ENCODE results near the gene CTNNBIP1.

Gene CTNNBIP1

DNA sequence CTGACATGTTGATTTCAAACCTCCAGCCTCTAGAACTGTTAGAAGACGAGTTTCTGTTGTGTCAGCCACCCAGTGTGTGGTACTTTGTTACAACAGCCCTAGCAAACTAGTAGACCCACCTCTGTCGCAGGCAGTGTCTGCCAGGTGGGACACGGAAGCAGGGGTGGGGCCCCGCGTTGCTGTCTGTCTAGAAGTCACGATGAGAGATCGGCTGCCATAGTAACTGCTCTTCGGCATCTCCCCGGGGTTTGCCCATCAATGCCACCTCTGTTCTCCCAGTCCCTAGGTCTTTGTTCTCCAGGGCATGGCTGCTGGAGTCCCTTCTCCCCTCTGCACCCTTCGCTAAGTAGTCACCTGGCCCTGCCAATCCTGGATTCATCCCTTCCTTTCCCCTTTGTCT lies 71.1 kb downstream of the CTNNBIP1 start:
- TF ChIP-seq, protein P1, sequence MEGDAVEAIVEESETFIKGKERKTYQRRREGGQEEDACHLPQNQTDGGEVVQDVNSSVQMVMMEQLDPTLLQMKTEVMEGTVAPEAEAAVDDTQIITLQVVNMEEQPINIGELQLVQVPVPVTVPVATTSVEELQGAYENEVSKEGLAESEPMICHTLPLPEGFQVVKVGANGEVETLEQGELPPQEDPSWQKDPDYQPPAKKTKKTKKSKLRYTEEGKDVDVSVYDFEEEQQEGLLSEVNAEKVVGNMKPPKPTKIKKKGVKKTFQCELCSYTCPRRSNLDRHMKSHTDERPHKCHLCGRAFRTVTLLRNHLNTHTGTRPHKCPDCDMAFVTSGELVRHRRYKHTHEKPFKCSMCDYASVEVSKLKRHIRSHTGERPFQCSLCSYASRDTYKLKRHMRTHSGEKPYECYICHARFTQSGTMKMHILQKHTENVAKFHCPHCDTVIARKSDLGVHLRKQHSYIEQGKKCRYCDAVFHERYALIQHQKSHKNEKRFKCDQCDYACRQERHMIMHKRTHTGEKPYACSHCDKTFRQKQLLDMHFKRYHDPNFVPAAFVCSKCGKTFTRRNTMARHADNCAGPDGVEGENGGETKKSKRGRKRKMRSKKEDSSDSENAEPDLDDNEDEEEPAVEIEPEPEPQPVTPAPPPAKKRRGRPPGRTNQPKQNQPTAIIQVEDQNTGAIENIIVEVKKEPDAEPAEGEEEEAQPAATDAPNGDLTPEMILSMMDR (IDR thresholded peaks at IDR 0.05; ENCODE audit: low read depth, low read length, missing control alignments) = no peak
- no peak for DNase-seq
- Histone ChIP-seq H3K4me3 (ENCODE audit: low read depth, low read length) (no peak overlapping the region), H3K36me3 (replicated peaks) (no peaks in the 10 kb centered on the region), H3K27ac (no peak overlapping the region), H3K27me3 (replicated peaks) (no peaks in the 10 kb centered on the region)
- in situ Hi-C loops (cut with HindIII; ENCODE audit: low pct_ligation_motif_present, low sequenced_read_pairs) = no loop called here

DNA sequence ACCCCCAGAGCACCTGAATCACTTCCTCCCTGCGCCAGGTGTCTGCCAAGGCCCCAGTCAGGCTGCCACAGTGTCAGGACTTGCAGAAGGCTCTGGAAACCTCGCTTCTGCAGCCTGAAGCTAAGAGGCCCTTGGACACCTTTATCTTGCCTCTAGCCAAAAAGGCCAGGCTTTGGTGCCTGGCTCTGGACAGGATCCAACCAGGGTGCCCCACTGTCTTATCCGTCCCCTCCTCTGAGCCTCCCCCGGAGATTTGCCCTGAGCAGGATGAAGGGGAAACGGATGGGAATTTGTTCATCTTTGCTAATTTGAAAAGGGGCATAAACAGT lies 73.5 kb downstream of the CTNNBIP1 start:
- Histone ChIP-seq H3K27ac (no peak overlapping the region), H3K27me3 (replicated peaks) (no peaks in the 10 kb centered on the region), H3K36me3 (replicated peaks) (no peaks in the 10 kb centered on the region), H3K4me3 (ENCODE audit: low read depth, low read length) (no peak overlapping the region)
- DNase-seq = no peak
- TF ChIP-seq, protein P1 (IDR thresholded peaks at IDR 0.05; ENCODE audit: low read depth, low read length, missing control alignments) = no peak
- in situ Hi-C loops (cut with HindIII; ENCODE audit: low pct_ligation_motif_present, low sequenced_read_pairs) = no loop called here

DNA sequence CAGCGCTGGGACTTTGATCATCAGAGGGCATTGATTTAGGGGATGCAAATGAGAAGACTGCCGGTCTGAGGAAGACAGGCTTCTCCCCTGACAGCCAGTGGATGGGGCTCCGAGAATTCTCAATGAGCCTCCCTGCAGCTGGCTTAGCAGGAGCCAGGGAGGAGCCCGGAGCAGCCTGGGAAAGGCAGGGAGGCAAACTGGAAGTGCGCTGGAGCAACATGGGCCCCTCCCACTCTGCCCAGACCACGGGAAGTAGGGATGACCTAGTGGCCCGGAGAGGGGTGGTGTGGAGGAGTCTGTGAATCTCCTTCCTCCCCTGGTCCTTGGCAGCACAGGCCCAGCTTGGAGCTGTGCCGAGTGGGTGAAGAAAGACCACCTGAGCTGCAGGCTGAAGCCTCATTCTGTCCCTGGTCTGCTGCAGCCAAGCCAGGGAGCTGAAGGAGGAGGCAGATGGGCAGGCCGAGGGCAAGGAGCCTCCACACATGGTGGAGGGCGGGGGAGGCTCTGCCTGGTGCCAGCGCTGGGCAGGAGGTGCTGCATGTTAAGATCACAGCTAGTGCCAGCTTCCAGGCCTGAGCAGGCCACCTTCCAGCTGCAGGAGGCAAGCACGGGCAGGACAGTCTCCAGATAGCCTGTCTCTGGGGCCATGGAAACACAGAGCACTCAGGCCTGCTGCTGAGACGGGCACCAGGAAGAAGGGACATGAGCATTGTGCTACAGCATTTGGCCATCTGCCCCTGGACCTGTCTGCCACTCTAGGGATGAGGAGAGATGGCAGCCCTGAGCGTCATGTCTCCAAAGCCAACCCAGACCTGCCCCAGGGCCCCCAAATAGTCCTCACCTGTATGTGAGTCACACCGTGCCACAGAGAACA lies 74.1 kb downstream of the CTNNBIP1 start:
- in situ Hi-C loops (cut with HindIII; ENCODE audit: low pct_ligation_motif_present, low sequenced_read_pairs) = no loop called here
- TF ChIP-seq, protein P1 (IDR thresholded peaks at IDR 0.05; ENCODE audit: low read depth, low read length, missing control alignments) = no peak
- DNase-seq = no peak
- Histone ChIP-seq H3K36me3 (replicated peaks) (no peaks in the 10 kb centered on the region), H3K27ac (no peak overlapping the region), H3K27me3 (replicated peaks) (no peaks in the 10 kb centered on the region), H3K4me3 (ENCODE audit: low read depth, low read length) (no peak overlapping the region)

DNA sequence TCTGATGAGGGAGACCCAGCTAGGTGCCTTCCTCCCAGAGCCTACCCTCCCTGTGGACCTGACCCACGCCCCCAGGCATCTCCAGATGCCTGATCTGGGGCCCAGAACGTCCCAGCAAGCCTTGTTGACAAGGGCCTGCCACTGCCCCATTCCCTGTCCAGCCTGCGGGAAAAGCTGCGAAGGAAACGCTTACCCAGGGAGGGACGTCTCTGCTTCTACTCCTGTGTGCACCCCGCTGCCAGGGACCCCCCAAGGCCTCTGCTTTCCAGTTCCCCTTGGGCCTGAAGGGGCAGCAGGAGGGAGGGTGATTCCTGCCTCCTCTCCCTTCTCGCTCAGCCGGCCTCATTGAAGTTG lies 74.7 kb downstream of the CTNNBIP1 start:
- no peaks in the 10 kb centered on the region for H3K27me3 ChIP-seq (replicated peaks)
- DNase-seq = no peak
- in situ Hi-C loops (cut with HindIII; ENCODE audit: low pct_ligation_motif_present, low sequenced_read_pairs) = no loop called here
- H3K36me3 ChIP-seq (replicated peaks) = no peaks in the 10 kb centered on the region
- no peak overlapping the region for H3K4me3 ChIP-seq (ENCODE audit: low read depth, low read length)
- TF ChIP-seq, protein P1 (IDR thresholded peaks at IDR 0.05; ENCODE audit: low read depth, low read length, missing control alignments) = no peak
- H3K27ac ChIP-seq = no peak overlapping the region

DNA sequence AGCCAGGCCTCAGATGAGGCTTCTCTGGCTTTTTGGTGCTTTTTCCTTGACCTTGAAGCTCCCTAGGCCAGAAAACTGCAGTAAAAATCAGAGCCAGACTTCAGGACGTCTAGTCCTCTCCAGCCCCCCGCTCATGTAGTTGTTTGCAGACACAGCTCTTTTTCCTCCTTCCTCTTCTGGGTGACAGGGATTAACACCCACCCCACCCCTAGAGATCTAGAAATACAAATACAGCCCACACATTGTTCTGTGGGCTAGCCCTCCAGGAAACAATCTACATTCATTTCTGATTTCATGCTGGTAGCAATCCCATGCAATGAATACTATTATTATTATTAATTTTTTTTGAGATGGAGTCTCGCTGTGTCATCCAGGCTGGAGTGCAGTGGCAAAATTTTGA lies 76.4 kb downstream of the CTNNBIP1 start:
- TF ChIP-seq, protein P1 (IDR thresholded peaks at IDR 0.05; ENCODE audit: low read depth, low read length, missing control alignments) = no peak
- Histone ChIP-seq H3K4me3 (ENCODE audit: low read depth, low read length) (no peak overlapping the region), H3K36me3 (replicated peaks) (no peaks in the 10 kb centered on the region), H3K27me3 (replicated peaks) (no peaks in the 10 kb centered on the region), H3K27ac (no peak overlapping the region)
- in situ Hi-C loops (cut with HindIII; ENCODE audit: low pct_ligation_motif_present, low sequenced_read_pairs) = no loop called here
- no peak for DNase-seq

Data from brain microvascular endothelial cell (primary cell).